ENCODE data around the gene UGT1A4.

Gene UGT1A4

GRCh38 chr2:233807215-233807865 is 88.8 kb downstream of the UGT1A4 start:
- Histone ChIP-seq H3K4me1 (ENCODE audit: control insufficient read depth, low read length) (no peaks in the 10 kb centered on the region), H3K4me2 (ENCODE audit: low read length) (no peak overlapping the region), H4K20me1 (ENCODE audit: control insufficient read depth, insufficient read depth, low read depth, low read length) (no peaks in the 10 kb centered on the region), H3K27ac (ENCODE audit: low read depth, low read length) (no peak overlapping the region), H3K27me3 (ENCODE audit: control insufficient read depth, low read length) (peaks cover 10% of the 10 kb centered on the region), H3K9me2 (replicated peaks; ENCODE audit: control insufficient read depth, low read length) (no peaks in the 10 kb centered on the region), H3K9me3 (ENCODE audit: control insufficient read depth, insufficient read depth, low read length) (no peaks in the 10 kb centered on the region), H3F3A (ENCODE audit: control insufficient read depth, insufficient read depth) (no peaks in the 10 kb centered on the region), H3K79me2 (ENCODE audit: control insufficient read depth, low read length) (no peaks in the 10 kb centered on the region), H3K4me3 (ENCODE audit: low read length) (no peak overlapping the region), H3K36me3 (ENCODE audit: control insufficient read depth, low read length) (no peaks in the 10 kb centered on the region)
- TF ChIP-seq EZH2phosphoT487 (IDR thresholded peaks at IDR 0.05; ENCODE audit: borderline replicate concordance, low read length) (no peak), CTCF (IDR thresholded peaks at IDR 0.05; ENCODE audit: low read depth, low read length, poor library complexity, severe bottlenecking) (no peak)

- Histone ChIP-seq H3K9me2 (replicated peaks; ENCODE audit: control insufficient read depth, low read length) (no peaks in the 10 kb centered on the region), H3K79me2 (ENCODE audit: control insufficient read depth, low read length) (no peaks in the 10 kb centered on the region), H3K4me1 (ENCODE audit: control insufficient read depth, low read length) (no peaks in the 10 kb centered on the region), H3K27me3 (ENCODE audit: control insufficient read depth, low read length) (peaks cover 10% of the 10 kb centered on the region), H3K4me2 (ENCODE audit: low read length) (no peak overlapping the region), H3K27ac (ENCODE audit: low read depth, low read length) (no peak overlapping the region), H4K20me1 (ENCODE audit: control insufficient read depth, insufficient read depth, low read depth, low read length) (no peaks in the 10 kb centered on the region), H3F3A (ENCODE audit: control insufficient read depth, insufficient read depth) (no peaks in the 10 kb centered on the region), H3K4me3 (ENCODE audit: low read length) (no peak overlapping the region), H3K9me3 (ENCODE audit: control insufficient read depth, insufficient read depth, low read length) (no peaks in the 10 kb centered on the region), H3K36me3 (ENCODE audit: control insufficient read depth, low read length) (no peaks in the 10 kb centered on the region)
- TF ChIP-seq EZH2phosphoT487 (IDR thresholded peaks at IDR 0.05; ENCODE audit: borderline replicate concordance, low read length): no peak
- TF ChIP-seq CTCF (IDR thresholded peaks at IDR 0.05; ENCODE audit: low read depth, low read length, poor library complexity, severe bottlenecking): no peak
These were observed 89.7 kb downstream of the UGT1A4 start for GRCh38 chr2:233807966-233808935.

- Histone ChIP-seq H3K27me3 (ENCODE audit: control insufficient read depth, low read length) (peaks cover 10% of the 10 kb centered on the region), H3K79me2 (ENCODE audit: control insufficient read depth, low read length) (no peaks in the 10 kb centered on the region), H3K4me1 (ENCODE audit: control insufficient read depth, low read length) (no peaks in the 10 kb centered on the region), H4K20me1 (ENCODE audit: control insufficient read depth, insufficient read depth, low read depth, low read length) (no peaks in the 10 kb centered on the region), H3K9me3 (ENCODE audit: control insufficient read depth, insufficient read depth, low read length) (peaks cover 5% of the 10 kb centered on the region; the same call in 1 of the 2 replicates), H3K4me3 (ENCODE audit: low read length) (no peak overlapping the region), H3K9me2 (replicated peaks; ENCODE audit: control insufficient read depth, low read length) (no peaks in the 10 kb centered on the region), H3K4me2 (ENCODE audit: low read length) (no peak overlapping the region), H3K27ac (ENCODE audit: low read depth, low read length) (no peak overlapping the region), H3F3A (ENCODE audit: control insufficient read depth, insufficient read depth) (no peaks in the 10 kb centered on the region), H3K36me3 (ENCODE audit: control insufficient read depth, low read length) (no peaks in the 10 kb centered on the region)
- TF ChIP-seq CTCF (IDR thresholded peaks at IDR 0.05; ENCODE audit: low read depth, low read length, poor library complexity, severe bottlenecking) (no peak), EZH2phosphoT487 (IDR thresholded peaks at IDR 0.05; ENCODE audit: borderline replicate concordance, low read length) (no peak)
These were observed 91.8 kb downstream of the UGT1A4 start for GRCh38 chr2:233810385-233810784.
